ENCODE results near the gene LSM7.
"Not testable (repeated sequence)": the region's sequence is repeated elsewhere in the genome, so short reads cannot be mapped to it uniquely, and the experiment has no call there.

Gene LSM7

DNA sequence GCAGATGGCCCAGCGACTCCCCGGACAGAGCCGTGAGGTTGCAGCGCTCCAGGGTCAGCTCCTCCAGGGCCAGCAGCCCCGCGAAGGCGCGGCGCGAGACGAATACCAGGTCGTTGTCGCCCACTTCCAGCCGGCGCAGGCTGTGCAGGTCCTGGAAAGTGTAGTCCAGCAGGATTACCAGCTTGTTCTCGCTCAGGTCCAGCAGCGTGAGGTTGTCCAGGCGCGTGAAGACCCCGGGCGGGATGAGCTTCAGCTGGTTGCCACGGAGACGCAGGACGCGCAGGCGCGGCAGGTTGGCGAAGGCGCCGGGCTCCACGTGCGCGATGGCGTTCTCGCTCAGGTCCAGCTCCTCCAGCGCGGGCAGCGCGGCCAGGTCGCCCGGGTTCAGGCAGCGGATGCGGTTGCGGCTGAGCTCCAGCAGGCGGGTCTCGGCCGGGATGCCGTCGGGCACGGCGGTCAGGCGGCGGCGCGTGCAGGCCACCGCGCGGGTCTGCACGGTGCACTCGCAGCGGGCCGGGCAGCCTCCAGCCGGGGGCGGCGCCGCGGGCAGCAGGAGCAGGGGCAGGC, 37.1 kb downstream of the LSM7 start:
- DNase-seq = no peak

DNA sequence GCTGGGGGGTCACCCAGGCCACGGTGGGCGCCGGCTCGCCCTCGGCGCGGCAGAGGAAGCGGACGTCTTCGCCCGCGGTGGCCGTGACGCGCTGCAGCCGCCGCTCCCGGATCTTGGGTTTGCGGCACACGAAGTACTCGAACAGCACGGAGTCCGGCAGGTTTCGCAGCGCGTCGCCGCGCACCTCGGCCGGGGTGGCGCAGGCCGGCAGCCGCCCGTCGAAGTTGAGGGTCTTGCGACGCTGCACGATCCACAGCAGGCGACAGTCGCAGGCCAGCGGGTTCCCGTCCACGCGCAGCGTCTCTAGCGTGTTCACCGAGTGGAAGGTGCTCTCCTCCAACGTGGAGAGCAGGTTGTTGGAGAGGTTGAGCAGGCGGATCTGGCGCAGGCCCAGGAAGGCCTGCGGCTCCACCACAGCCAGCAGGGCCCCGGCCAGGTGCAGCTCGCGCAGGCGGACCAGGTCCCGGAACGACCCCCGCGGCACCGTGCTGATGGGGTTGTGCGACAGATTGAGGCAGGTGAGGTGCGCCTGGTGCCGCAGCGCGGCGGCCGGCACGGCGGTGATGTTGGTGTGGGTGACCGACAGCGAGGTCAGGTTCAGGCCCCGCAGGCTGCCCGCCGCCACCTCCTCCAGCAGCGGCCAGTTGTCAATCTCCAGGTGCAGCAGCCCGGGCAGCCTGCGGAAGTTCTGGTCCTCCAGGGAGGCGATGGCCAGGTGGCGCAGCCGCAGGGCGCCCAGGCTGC, 37.8 kb downstream of the LSM7 start:
- no peak for DNase-seq

DNA sequence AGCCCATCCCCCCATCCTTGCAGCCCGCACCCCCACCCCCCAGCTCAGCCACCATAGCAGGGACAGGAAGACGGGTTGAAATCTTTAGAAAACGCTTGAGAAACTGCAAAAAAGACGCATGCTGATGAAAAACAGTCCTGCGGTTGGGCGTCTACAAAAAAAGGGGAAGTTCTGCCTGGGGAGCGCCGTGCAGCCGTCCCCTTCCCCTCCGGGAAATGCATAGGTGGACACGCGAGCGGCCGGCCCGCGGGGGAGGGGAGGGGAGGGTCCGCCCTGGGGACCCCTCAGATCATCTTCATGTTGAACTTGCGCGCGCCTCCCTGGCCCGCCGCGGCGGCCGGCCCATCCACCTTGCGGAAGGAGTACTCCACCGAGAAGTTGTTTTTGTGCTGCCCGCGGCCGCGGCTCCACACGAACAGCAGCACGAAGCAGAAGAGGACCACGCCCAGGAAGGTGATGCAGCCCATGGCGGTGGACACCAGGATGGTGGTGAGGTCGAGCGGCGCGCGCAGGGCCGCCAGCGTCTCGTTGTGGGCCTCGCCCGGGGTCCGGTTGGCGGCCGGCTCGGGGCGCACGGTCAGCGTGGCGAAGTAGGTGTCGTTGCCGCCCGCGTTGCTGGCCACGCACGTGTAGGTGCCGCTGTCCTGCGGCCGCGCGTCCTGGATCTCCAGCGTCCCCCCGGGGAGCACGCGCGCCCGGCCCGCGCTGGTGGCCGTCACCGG, 38.5 kb downstream of the LSM7 start:
- no peak for DNase-seq

DNA sequence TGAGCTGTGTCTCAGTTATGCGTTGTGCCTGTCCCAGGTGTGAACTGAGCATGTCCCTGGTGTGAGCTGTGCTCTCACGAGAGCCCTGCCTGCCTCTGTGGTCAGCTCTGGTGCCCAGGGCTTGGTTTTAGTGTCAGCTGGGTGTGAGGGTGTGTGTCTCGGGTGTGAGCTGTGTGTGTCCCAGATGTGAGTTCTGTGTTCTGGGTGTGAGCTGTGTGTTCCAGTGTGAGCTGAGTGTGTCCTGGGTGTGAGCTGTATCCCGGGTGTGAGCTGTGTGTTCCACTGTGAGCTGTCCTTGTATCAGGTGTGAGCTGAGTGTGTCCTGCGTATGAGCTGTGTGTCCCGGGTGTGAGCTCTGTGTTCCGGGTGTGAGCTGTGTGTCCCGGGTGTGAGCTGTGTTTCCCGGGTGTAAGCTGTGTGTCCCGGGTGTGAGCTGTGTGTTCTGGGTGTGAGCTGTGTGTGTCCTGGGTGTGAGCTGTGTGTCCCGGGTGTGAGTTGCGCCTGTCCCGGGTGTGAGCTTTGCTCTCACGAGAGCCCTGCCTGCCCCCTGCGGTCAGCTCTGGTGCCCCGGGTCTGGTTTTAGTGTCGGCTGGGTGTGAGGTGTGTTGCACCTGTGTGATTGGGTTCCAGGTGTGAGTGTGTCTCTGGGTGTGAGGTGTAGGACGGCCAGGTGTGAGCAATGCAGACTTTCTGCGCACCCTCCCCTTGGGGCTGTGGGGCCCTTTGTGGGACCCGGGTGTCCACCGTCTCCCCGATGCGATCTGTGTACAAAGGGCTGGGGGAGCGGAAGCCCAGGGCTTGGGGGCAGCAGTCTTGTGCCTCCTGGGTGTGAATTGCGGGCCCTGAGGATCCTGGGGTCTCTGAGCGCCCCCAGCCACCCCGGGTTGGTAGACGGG, 39.3 kb downstream of the LSM7 start:
- DNase-seq = no peak

DNA sequence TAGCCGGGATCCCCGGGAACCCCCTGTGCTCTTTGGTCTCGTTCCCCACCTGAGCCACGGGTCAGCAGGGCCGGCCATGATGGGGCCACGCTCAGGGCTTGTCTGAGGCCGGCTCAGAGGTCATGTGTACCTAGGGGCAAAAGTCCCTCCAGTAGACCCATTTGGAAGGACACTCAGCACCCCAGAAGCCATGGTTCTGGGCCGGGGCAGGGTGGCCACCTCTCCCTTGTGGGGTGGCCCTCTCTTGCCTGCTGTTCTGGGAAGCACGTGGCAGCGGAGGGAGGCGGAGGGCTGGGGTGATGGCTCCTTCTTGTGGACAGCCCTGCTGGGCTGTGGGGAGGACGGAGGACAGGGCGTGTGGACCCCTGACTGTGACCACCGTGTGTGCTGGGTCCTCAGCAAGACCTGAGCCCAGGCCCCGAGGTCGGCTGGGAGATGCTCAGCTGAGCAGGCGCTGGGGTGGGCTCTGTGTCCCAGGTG, 40.0 kb downstream of the LSM7 start:
- DNase-seq = no peak

DNA sequence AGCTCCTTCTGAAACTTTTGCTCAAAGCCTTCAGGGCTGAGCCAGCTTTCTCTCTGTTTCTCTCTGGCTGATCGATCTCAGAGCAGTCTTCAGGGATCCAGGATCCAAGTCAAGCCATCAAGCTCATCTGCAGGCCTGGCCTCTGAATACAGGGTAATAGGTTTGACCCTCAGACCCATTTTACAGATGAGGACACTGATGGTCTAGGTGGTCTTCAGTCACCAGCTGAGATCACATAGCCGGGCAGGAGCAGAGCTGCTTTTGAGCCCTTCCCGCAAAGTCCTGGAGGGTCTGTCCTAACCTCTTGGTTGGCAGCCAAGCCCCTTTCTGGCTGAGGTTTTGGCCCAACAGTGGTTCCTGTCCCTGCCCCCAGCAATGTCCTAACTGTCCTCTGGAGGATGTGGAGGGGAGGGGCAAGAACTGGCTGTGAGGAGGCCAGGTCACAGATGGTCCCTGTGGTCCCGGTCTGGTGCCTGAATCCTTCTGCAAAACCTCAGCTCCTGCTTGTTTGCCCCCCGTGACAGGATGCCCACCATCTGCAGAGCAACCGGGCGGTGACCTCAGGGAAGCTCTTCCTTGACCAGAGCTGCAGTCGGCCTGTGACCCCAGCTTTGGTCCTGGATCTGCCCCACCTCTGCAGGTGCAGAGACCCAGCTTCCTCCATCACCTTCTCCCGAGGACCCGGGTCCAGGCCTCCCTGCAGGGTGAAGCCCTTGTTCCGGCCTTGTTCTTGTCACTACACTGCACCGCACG, 40.6 kb downstream of the LSM7 start:
- DNase-seq = no peak

DNA sequence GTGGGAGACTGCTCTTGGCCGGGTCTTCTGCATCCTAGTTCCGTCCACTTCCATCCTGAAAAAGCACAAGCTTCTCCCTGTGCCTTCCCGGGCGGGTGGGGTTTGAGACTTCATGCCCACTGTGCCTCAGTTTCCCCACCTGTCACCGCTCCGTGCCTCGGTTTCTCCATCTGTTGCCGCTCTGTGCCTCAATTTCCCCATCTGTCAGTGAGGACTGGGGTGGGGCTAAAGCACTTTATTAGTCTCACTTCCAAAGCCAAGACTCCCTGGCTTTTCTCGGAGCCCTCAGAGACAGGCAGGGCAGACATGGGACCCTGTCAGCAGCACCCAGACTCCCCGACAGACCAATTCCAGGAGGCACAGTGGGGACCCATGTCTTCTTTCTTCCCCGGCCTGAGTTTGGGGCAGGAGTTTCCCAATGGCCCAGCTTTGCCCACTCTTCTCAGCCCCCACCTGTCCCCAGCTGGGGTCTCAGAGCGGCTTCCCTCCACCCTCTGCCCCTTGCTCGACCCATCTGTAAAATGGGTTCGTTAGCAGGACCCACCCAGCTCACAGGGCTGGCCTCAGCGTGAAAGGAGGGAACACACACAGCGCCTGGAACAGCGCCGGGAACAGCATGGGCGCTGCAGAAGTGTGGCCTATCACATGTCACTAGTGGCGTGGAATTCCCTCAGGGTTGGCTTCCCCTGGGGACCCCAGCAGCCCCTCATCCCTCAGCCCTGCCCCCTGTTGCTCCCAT, 41.8 kb downstream of the LSM7 start:
- no peak for DNase-seq

DNA sequence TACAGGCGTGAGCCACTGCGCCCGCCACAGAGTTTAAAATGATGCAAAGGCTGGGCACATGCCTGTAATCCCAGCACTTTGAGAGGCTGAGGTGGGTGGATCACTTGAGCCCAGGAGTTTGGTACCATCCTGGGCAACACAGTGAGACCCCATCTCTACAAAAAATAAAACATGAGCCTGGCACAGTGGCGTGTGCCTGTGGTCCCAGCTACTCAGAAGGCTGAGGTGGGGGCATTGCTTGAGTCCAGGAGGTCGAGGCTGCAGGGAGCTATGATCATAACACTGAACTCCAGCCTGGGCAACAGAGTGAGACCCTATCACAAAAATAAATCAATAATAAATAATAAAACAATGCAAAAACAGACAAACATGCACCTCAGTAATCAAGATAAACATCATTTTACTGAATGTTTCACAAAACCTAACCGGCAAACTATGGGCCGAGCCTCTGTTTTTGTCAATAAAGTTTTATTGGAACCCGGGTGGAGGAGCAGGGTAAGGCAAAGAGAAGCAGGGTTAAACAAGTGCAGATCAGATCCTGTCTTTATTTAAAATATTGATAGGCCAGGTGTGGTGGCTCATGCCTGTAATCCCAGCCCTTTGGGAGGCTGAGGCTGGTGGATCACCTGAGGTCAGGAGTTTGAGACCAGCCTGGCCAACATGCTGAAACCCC, 44.4 kb downstream of the LSM7 start:
- no peak for DNase-seq

DNA sequence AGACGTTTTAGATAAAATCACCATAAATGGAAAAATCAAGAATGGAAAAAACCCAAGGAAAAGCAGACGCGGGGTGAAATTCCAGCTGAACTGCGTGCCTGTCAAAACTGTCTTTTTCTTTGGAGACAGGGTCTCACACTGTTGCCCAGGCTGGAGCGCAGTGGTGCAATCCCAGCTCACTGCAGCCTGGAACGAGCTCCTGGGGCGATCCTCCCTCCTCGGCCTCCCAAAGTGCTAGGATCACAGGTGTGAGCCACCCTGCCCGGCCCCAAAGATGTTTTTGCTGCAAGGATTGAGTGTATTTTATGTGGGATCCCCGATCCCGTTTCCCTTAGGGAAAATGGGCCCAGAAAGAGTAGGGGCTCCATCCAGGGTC, 45.5 kb downstream of the LSM7 start:
- DNase-seq = no peak

DNA sequence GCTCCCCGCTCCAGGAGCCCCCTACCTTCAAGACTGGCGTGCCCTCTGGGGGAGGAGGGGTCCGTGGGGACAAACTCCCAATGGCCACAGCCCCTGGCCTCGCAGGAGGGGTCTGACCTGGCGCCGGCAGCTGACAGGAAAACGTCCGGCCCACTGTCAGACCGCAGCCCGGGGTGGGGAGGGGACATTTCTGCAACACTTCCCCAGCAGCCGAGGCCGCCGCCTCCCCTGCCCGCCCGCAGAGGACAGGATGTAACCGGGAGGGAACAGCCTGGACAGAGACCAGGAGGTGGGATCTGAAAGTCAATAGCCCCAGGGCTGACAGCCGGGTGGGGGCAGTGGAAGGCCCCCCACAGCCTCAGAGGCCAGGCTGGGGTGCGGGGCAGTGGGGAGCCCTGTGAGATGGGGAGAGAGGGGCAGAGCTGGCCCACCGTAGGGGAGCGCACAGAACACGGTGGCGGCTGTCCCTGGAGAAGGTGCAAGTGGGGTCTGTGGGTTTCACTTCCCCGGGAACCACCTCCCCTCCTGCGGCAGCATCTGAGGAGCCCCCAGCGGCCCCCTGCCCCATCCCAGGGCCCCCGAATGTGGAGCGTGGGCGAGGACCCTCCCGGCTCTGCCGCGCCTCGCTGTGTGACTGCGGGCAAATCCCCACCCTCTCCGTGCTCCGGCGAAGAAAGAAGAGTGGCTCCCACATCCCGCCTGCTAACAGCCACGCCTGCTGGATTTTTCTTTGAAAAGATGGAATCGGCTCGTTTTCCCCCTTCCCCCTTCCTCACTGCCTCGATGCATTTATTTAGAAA, 46.1 kb downstream of the LSM7 start, which contains the start of gene PEAK3:
TSS of gene PEAK3 (minus strand) at position 114 of the 800 bp plus-strand sequence. CDS start 1,244 bp downstream, outside the sequence.
- DNase-seq = no peak

DNA sequence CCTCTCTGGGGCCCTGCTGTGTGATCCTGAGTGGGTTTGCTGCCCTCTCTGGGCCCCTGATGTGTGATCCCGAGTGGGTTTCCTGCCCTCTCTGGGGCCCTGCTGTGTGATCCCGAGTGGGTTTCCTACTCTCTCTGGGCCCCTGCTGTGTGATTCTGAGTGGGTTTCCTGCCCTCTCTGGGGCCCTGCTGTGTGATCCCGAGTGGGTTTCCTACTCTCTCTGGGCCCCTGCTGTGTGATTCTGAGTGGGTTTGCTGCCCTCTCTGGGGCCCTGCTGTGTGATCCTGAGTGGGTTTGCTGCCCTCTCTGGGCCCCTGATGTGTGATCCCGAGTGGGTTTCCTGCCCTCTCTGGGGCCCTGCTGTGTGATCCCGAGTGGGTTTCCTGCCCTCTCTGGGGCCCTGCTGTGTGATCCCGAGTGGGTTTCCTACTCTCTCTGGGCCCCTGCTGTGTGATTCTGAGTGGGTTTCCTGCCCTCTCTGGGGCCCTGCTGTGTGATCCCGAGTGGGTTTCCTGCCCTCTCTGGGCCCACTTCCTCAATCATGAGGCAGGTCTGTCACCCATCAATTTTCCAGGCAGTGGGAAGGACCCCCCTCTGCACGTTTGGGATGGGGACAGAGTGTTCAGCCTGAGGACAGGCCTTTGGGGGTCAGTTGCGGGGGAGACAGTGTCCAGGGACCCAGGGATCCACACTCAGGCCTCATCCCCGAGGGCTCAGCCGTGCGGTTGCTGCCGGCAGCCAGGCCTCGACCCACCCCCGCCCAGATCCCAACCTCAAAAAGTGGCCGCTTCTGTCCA, 46.9 kb downstream of the LSM7 start:
- DNase-seq = not testable (repeated sequence)

DNA sequence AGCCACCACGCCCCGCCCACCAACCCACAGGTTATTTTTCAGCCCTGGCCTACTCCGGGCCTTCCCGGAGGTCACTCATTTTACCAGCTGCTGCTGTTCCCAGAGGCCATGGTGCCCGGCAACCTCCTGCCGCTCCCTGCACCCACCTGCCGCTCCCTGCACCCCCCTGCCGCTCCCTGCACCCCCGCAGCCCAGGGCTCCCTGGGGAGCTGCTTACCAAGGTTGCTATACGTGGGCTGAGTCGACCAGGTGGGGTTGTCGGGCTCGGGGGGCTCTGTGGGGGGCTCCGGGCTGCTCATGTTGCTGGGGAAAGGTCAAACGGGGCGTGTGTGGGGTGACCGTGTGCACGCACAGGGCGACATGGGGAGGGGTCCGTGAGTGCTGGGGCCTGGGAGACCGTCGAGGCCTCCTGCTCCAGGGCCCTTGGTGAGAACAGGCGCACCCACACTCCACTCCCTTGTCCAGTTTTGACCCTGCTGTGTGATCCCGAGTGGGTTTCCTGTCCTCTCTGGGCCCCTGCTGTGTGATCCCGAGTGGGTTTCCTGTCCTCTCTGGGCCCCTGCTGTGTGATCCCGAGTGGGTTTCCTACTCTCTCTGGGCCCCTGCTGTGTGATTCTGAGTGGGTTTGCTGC, 47.6 kb downstream of the LSM7 start:
- DNase-seq = no peak

DNA sequence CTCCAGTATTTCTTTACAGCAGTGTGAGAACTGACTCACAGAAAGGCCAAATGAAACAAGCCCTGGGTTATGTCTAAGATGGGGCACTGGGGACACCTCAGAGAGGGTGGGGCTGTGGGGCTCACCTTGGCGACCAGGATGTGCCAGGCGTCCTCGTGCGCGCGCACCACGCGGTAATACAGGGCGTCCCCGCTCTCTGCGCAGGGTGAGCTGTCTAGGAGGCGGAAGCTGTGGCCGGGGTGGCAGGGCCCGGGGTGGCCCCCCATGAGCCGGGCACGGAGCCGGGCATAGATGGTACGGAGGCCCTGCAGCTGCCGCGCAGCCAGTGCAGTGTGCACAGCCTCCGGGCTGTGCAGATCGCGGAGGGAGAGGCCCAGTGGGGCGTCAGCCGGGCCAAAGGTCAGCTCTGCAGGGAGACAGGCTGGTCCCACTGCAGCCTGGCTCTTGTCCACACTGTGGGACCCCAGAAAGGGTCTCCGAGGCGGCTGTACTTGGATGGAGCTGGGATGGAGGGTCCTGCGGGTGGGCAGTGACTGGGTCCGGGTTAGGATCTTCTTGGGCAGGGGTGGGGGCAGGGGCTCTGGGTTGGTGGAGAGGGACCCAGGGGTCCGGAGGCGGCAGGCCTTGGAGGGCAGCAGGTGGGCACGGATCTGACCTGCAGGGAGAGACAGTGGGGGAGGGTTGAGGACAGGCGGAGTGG, 49.8 kb downstream of the LSM7 start:
- no peak for DNase-seq

DNA sequence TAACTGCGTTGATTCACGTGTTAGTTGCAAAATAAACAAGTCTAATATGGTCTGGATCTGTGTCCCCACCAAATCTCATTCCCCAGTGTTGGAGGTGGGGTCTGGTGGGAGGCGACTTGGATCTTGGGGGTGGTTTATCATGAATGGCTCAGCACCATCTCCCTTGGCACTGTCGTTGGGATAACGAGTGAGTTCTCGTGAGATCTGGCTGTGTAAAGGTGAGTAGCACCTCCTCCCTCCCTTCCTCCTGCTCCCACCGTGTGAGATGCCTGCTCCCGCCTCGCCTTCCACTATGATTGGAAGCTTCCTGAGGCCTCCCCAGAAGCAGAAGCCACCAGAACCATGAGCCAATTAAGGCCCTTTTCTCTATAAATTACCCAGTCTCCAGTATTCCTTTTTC, 51.2 kb downstream of the LSM7 start:
- no peak for DNase-seq

DNA sequence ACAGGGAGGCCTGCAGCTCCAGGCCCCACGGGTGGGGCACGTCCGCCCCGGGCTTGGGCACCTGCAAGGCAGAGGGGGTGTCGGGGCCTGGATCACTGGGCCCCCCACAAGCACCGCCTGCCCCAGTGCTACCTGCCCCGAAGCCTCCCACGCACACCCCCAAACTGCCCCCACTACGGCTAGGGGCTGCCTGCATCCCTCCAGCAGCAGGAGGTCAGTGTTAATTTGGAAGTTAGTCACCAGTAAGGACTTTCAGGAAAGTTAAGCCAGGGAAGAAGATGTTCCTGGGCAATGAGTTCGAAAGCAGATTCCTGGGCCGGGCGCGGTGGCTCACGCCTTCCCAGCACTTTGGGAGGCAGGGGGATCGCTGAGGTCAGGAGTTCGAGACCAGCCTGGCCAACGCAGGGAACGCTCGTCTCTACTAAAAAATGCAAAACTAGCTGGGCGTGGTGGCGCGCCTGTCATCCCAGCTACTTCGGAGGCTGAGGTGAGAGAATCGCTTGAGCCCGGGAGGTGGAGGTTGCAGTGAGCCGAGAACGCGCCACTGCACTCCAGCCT, 51.9 kb downstream of the LSM7 start:
- no peak for DNase-seq

DNA sequence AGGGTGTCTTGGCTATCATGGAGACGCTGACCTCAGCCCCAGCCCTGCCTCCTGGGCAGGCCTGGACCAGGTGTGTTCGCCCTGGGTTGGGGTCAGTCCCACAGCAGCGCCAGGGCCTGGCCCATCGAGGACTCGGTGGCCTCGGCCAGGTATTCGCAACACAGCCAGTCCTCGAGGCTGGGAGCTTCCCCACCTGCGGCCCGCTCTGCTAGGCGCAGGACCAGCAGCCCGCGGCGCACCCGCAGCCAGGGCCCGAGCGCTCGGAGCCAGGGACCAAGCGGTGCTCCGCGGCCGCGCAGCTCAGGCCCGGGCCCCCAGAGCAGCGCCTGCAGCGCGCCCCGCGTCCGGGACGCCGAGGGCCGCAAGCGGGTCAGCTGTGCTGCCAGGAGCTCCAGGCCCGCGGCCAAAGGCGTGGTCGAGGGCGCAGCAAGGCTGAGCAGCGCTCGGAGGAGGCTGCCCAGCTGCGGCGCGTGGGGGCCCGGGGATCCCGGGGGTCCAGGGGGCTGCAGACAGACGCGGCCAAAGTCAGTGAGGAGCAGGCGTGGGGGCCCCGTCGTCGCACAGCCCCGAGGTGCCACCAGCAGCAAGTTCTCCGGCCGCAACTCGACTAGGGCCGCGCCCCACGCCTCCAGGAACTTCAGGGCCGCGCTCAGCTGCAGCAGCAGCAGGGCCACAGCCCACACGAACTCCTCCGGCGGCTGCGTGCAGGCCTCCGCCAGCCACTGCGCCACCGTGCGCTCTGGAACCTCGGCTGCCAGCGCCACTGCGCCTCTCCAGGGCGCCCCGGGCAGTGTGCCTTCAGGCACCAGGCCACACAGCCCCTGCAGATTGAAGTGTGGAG, 52.6 kb downstream of the LSM7 start:
- no peak for DNase-seq
